Memory B cell (primary cell): ENCODE data around the gene STIMATE.

Experiments
- ATAC-seq: fragments of 150-1000 bp; cut with Tn5 transposase; 2 replicates; pipeline ENCODE4 v1.10.0; 2021; ENCODE audit warnings: low read depth, mild to moderate bottlenecking, moderate library complexity
- DNase-seq, 2 donors: peaks; one replicate each; pipeline ENCODE4 v3.0.0; 2022; ENCODE audit warnings: low spot score in 2 of 2
- H3K27ac Mint-ChIP-seq: one replicate; pipeline ENCODE4 v1.8.0; 2022; ENCODE audit warnings: mild to moderate bottlenecking, moderate library complexity, mixed read lengths
- H3K27me3 Mint-ChIP-seq: one replicate; pipeline ENCODE4 v1.8.0; 2022; ENCODE audit warnings: mixed read lengths
- H3K36me3 Mint-ChIP-seq: one replicate; pipeline ENCODE4 v1.8.0; 2022; ENCODE audit warnings: mild to moderate bottlenecking, mixed read lengths
- H3K4me1 Mint-ChIP-seq: one replicate; pipeline ENCODE4 v1.8.0; 2022; ENCODE audit warnings: mixed read lengths
- H3K4me3 Mint-ChIP-seq: one replicate; pipeline ENCODE4 v1.8.0; 2022; ENCODE audit warnings: mild to moderate bottlenecking, moderate library complexity, mixed read lengths
- H3K9me3 Mint-ChIP-seq: one replicate; pipeline ENCODE4 v1.8.0; 2022; ENCODE audit warnings: mixed read lengths

STIMATE gene

GRCh38 chr3:52890735-52891134 is 6.6 kb downstream of the STIMATE start:
- DNase-seq (no peak), ATAC-seq (no peak)
- peaks cover 41% of the 10 kb centered on the region for H3K4me1 Mint-ChIP-seq
- H3K27me3 Mint-ChIP-seq, result no peaks in the 10 kb centered on the region
- no peak overlapping the region for H3K27ac Mint-ChIP-seq
- peaks cover 10% of the 10 kb centered on the region for H3K36me3 Mint-ChIP-seq
- H3K9me3 Mint-ChIP-seq, result no peaks in the 10 kb centered on the region
- H3K4me3 Mint-ChIP-seq, result no peak overlapping the region

GRCh38 chr3:52889901-52890300 is 7.4 kb downstream of the STIMATE start:
- Mint-ChIP-seq H3K27ac (no peak overlapping the region), H3K9me3 (no peaks in the 10 kb centered on the region), H3K36me3 (peaks cover 17% of the 10 kb centered on the region), H3K4me1 (peaks cover 35% of the 10 kb centered on the region), H3K4me3 (no peak overlapping the region), H3K27me3 (no peaks in the 10 kb centered on the region)
- no peak for ATAC-seq
- no peak for DNase-seq

GRCh38 chr3:52887166-52887565 is 10.2 kb downstream of the STIMATE start:
- no peak overlapping the region for H3K27ac Mint-ChIP-seq
- no peaks in the 10 kb centered on the region for H3K27me3 Mint-ChIP-seq
- H3K9me3 Mint-ChIP-seq, result no peaks in the 10 kb centered on the region
- no peak overlapping the region for H3K4me3 Mint-ChIP-seq
- H3K36me3 Mint-ChIP-seq, result peaks cover 19% of the 10 kb centered on the region
- DNase-seq (no peak), ATAC-seq (no peak)
- peaks cover 18% of the 10 kb centered on the region for H3K4me1 Mint-ChIP-seq

GRCh38 chr3:52886049-52886730 is 11.2 kb downstream of the STIMATE start:
- ATAC-seq (no peak), DNase-seq (no peak)
- Mint-ChIP-seq H3K4me3 (no peak overlapping the region), H3K9me3 (no peaks in the 10 kb centered on the region), H3K36me3 (peaks cover 22% of the 10 kb centered on the region), H3K27ac (no peak overlapping the region), H3K4me1 (peaks cover 15% of the 10 kb centered on the region), H3K27me3 (no peaks in the 10 kb centered on the region)

- Mint-ChIP-seq H3K9me3 (no peaks in the 10 kb centered on the region), H3K4me3 (no peak overlapping the region), H3K27ac (no peak overlapping the region), H3K4me1 (peaks cover 8% of the 10 kb centered on the region), H3K36me3 (peaks cover 21% of the 10 kb centered on the region), H3K27me3 (no peaks in the 10 kb centered on the region)
- DNase-seq, result no peak
- ATAC-seq, result no peak
Observed at GRCh38 chr3:52882377-52882776, 15.0 kb downstream of the STIMATE start.

GRCh38 chr3:52881871-52882270 is 15.5 kb downstream of the STIMATE start:
- Mint-ChIP-seq H3K36me3 (peaks cover 21% of the 10 kb centered on the region), H3K27me3 (no peaks in the 10 kb centered on the region), H3K27ac (no peak overlapping the region), H3K4me1 (peaks cover 11% of the 10 kb centered on the region), H3K9me3 (no peaks in the 10 kb centered on the region), H3K4me3 (no peak overlapping the region)
- DNase-seq (no peak), ATAC-seq (no peak)

- Mint-ChIP-seq H3K27ac (no peak overlapping the region), H3K27me3 (no peaks in the 10 kb centered on the region), H3K9me3 (no peaks in the 10 kb centered on the region), H3K4me1 (peaks cover 17% of the 10 kb centered on the region), H3K4me3 (no peak overlapping the region), H3K36me3 (peaks cover 14% of the 10 kb centered on the region)
- DNase-seq (no peak), ATAC-seq (no peak)
Observed at GRCh38 chr3:52880474-52880873, 16.9 kb downstream of the STIMATE start.

GRCh38 chr3:52880047-52880446 is 17.3 kb downstream of the STIMATE start:
- ATAC-seq (no peak), DNase-seq (no peak)
- no peak overlapping the region for H3K4me3 Mint-ChIP-seq
- H3K9me3 Mint-ChIP-seq, result no peaks in the 10 kb centered on the region
- no peak overlapping the region for H3K27ac Mint-ChIP-seq
- H3K4me1 Mint-ChIP-seq, result peaks cover 20% of the 10 kb centered on the region
- no peaks in the 10 kb centered on the region for H3K27me3 Mint-ChIP-seq
- H3K36me3 Mint-ChIP-seq, result peaks cover 11% of the 10 kb centered on the region

- peaks cover 21% of the 10 kb centered on the region for H3K4me1 Mint-ChIP-seq
- H3K36me3 Mint-ChIP-seq, result peaks cover 9% of the 10 kb centered on the region
- ATAC-seq (no peak), DNase-seq (no peak)
- H3K27me3 Mint-ChIP-seq, result no peaks in the 10 kb centered on the region
- H3K4me3 Mint-ChIP-seq, result no peak overlapping the region
- no peaks in the 10 kb centered on the region for H3K9me3 Mint-ChIP-seq
- H3K27ac Mint-ChIP-seq, result no peak overlapping the region
Observed at GRCh38 chr3:52879581-52879980, 17.8 kb downstream of the STIMATE start.

- Mint-ChIP-seq H3K27me3 (no peaks in the 10 kb centered on the region), H3K9me3 (no peaks in the 10 kb centered on the region), H3K27ac (no peak overlapping the region), H3K36me3 (peaks cover 9% of the 10 kb centered on the region), H3K4me3 (no peak overlapping the region), H3K4me1 (peaks cover 21% of the 10 kb centered on the region)
- ATAC-seq (no peak), DNase-seq (no peak)
Observed at GRCh38 chr3:52879090-52879489, 18.3 kb downstream of the STIMATE start.

- Mint-ChIP-seq H3K4me3 (no peak overlapping the region), H3K27me3 (no peaks in the 10 kb centered on the region), H3K9me3 (no peaks in the 10 kb centered on the region), H3K27ac (no peak overlapping the region), H3K4me1 (peaks cover 17% of the 10 kb centered on the region), H3K36me3 (peaks cover 8% of the 10 kb centered on the region)
- DNase-seq (no peak), ATAC-seq (no peak)
Observed at GRCh38 chr3:52877085-52877484, 20.3 kb downstream of the STIMATE start.

- Mint-ChIP-seq H3K36me3 (peaks cover 9% of the 10 kb centered on the region), H3K4me1 (peaks cover 15% of the 10 kb centered on the region), H3K4me3 (no peak overlapping the region), H3K27ac (no peak overlapping the region), H3K27me3 (no peaks in the 10 kb centered on the region), H3K9me3 (no peaks in the 10 kb centered on the region)
- DNase-seq (no peak), ATAC-seq (no peak)
Observed at GRCh38 chr3:52874864-52875587, 22.3 kb downstream of the STIMATE start.

- peaks cover 15% of the 10 kb centered on the region for H3K4me1 Mint-ChIP-seq
Observed at GRCh38 chr3:52874160-52874701, 23.1 kb downstream of the STIMATE start.

GRCh38 chr3:52873433-52874159 is 23.8 kb downstream of the STIMATE start:
- ATAC-seq (no peak), DNase-seq (no peak)
- Mint-ChIP-seq H3K36me3 (peaks cover 11% of the 10 kb centered on the region), H3K27ac (no peak overlapping the region), H3K27me3 (no peaks in the 10 kb centered on the region), H3K4me3 (no peak overlapping the region), H3K9me3 (no peaks in the 10 kb centered on the region), H3K4me1 (peaks cover 15% of the 10 kb centered on the region)

More at GRCh38 chr3:52874160-52874701, 23.1 kb downstream of the STIMATE start:
- DNase-seq (no peak), ATAC-seq (no peak)
- no peak overlapping the region for H3K4me3 Mint-ChIP-seq
- no peaks in the 10 kb centered on the region for H3K9me3 Mint-ChIP-seq
- no peaks in the 10 kb centered on the region for H3K27me3 Mint-ChIP-seq
- no peak overlapping the region for H3K27ac Mint-ChIP-seq
- H3K36me3 Mint-ChIP-seq, result peaks cover 8% of the 10 kb centered on the region
